Right lobe of liver (tissue), 4 donors: Measurements from ENCODE around the gene GALNT16.

Experiments used
- CTCF ChIP-seq, 4 donors: fragments of 200-600 bp in 3 of 4; fragments of 450-650 bp in 1 of 4; IDR thresholded peaks; one replicate each; pipeline versions ENCODE4 v1.5.1 to v1.8.0; 2016 to 2022; ENCODE audit warnings: antibody characterized with exemption in 4 of 4, mild to moderate bottlenecking in 2 of 4
- POLR2A ChIP-seq: fragments of 450-650 bp; IDR thresholded peaks from one replicate; pipeline ENCODE4 v1.6.1; 2017; ENCODE audit warnings: antibody characterized with exemption, mild to moderate bottlenecking
- donor health status: DM: no; HTN: no; CAD: no.
- donor health status: DM: no; HTN: no; CAD: no.
- donor health status: DM: no; HTN: yes; CAD: no.

DNA sequence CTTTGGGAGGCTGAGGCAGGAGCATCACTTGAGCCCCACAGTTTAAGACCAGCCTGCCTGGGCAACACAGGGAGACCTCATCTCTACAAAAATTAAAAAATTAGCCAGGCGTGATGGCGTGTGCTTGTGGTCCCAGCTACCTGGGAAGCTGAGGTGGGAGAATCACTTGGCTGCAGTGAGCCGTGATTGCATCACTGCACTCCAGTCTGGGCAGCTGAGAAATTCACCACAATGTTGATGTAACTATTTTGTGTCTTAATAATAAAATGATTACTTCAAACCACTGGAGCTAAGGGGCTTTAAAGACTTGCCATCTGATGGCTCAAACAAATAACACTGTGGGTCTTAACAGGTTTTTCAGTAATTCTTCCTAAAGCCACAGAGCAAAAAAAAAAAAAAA is 127.4 kb downstream of the GALNT16 start:
- TF ChIP-seq CTCF (IDR thresholded peaks at IDR 0.05) (no peak), POLR2A (no peak)
